HEK293 (cell line): ENCODE data around the gene MSMO1.

Experiments used
- HIC1 ChIP-seq: fragments of 450-650 bp; formaldehyde crosslinking; IDR thresholded peaks from 2 replicates; pipeline ENCODE4 v1.5.1; 2016; ENCODE audit warnings: missing biosample characterization, missing genetic modification characterization
- IKZF3 ChIP-seq: fragments of 450-650 bp; IDR thresholded peaks from 2 replicates; pipeline ENCODE4 v1.5.0; 2018; ENCODE audit warnings: missing biosample characterization, mild to moderate bottlenecking, missing genetic modification characterization, moderate library complexity
- KLF8 ChIP-seq: fragments of 450-650 bp; formaldehyde crosslinking; IDR thresholded peaks from 2 replicates; pipeline ENCODE4 v1.5.1; 2016; ENCODE audit warnings: missing biosample characterization, missing genetic modification characterization
- PRDM10 ChIP-seq: fragments of 450-650 bp; formaldehyde crosslinking; IDR thresholded peaks from 2 replicates; pipeline ENCODE4 v1.5.1; 2016; ENCODE audit warnings: missing biosample characterization, missing genetic modification characterization
- WT1 ChIP-seq: fragments of 450-650 bp; formaldehyde crosslinking; IDR thresholded peaks from 2 replicates; pipeline ENCODE4 v1.5.1; 2016; ENCODE audit warnings: missing biosample characterization, missing genetic modification characterization
- ZBTB11 ChIP-seq: fragments of 450-650 bp; formaldehyde crosslinking; conservative IDR thresholded peaks from 2 replicates; pipeline ENCODE4 v1.5.1; 2016; ENCODE audit warnings: low read depth, missing biosample characterization, missing genetic modification characterization
- ZNF121 ChIP-seq: fragments of 450-650 bp; formaldehyde crosslinking; IDR thresholded peaks from 2 replicates; pipeline ENCODE4 v1.5.1; 2016; ENCODE audit warnings: missing biosample characterization, missing genetic modification characterization
- ZNF175 ChIP-seq: fragments of 450-650 bp; formaldehyde crosslinking; IDR thresholded peaks from 2 replicates; pipeline ENCODE4 v1.5.1; 2016; ENCODE audit warnings: missing biosample characterization, missing genetic modification characterization
- ZNF2 ChIP-seq: fragments of 450-650 bp; formaldehyde crosslinking; IDR thresholded peaks from 2 replicates; pipeline ENCODE4 v1.5.1; 2016; ENCODE audit warnings: missing biosample characterization, missing genetic modification characterization
- ZNF214 ChIP-seq: fragments of 450-650 bp; formaldehyde crosslinking; IDR thresholded peaks from 2 replicates; pipeline ENCODE4 v1.5.1; 2017; ENCODE audit warnings: missing biosample characterization, mild to moderate bottlenecking, missing genetic modification characterization, borderline replicate concordance
- ZNF239 ChIP-seq: fragments of 450-650 bp; formaldehyde crosslinking; IDR thresholded peaks from 2 replicates; pipeline ENCODE4 v1.5.1; 2016; ENCODE audit warnings: missing biosample characterization, missing genetic modification characterization
- ZNF24 ChIP-seq: fragments of 450-650 bp; formaldehyde crosslinking; IDR thresholded peaks from 2 replicates; pipeline ENCODE4 v1.5.1; 2016; ENCODE audit warnings: missing biosample characterization, missing genetic modification characterization
- ZNF248 ChIP-seq: fragments of 450-650 bp; formaldehyde crosslinking; IDR thresholded peaks from 2 replicates; pipeline ENCODE4 v1.5.1; 2017; ENCODE audit warnings: missing biosample characterization, missing genetic modification characterization
- ZNF26 ChIP-seq: fragments of 450-650 bp; formaldehyde crosslinking; IDR thresholded peaks from 2 replicates; pipeline ENCODE4 v1.5.1; 2016; ENCODE audit warnings: missing biosample characterization, missing genetic modification characterization
- ZNF292 ChIP-seq: fragments of 450-650 bp; formaldehyde crosslinking; IDR thresholded peaks from 2 replicates; pipeline ENCODE4 v1.5.1; 2016; ENCODE audit warnings: low read depth, missing biosample characterization, missing genetic modification characterization, borderline replicate concordance
- ZNF324 ChIP-seq: fragments of 450-650 bp; formaldehyde crosslinking; IDR thresholded peaks from 2 replicates; pipeline ENCODE4 v1.5.1; 2016; ENCODE audit warnings: missing biosample characterization, missing genetic modification characterization
- ZNF37A ChIP-seq: fragments of 450-650 bp; IDR thresholded peaks from 2 replicates; pipeline ENCODE4 v1.5.1; 2018; ENCODE audit warnings: missing biosample characterization, missing genetic modification characterization
- ZNF391 ChIP-seq: fragments of 450-650 bp; formaldehyde crosslinking; IDR thresholded peaks from 2 replicates; pipeline ENCODE4 v1.5.1; 2016; ENCODE audit warnings: low read depth, missing biosample characterization, missing genetic modification characterization, borderline replicate concordance
- ZNF398 ChIP-seq: fragments of 450-650 bp; formaldehyde crosslinking; IDR thresholded peaks from 2 replicates; pipeline ENCODE4 v1.5.1; 2017; ENCODE audit warnings: missing biosample characterization, missing genetic modification characterization
- ZNF404 ChIP-seq: fragments of 450-650 bp; formaldehyde crosslinking; IDR thresholded peaks from 2 replicates; pipeline ENCODE4 v1.5.1; 2017; ENCODE audit warnings: missing biosample characterization, missing genetic modification characterization
- ZNF433 ChIP-seq: fragments of 450-650 bp; formaldehyde crosslinking; IDR thresholded peaks from 2 replicates; pipeline ENCODE4 v1.5.1; 2016; ENCODE audit warnings: missing biosample characterization, missing genetic modification characterization, low read depth
- ZNF501 ChIP-seq: fragments of 450-650 bp; formaldehyde crosslinking; IDR thresholded peaks from 2 replicates; pipeline ENCODE4 v1.5.1; 2016; ENCODE audit warnings: missing biosample characterization, missing genetic modification characterization
- ZNF561 ChIP-seq: fragments of 450-650 bp; IDR thresholded peaks from 2 replicates; pipeline ENCODE4 v1.5.1; 2018; ENCODE audit warnings: missing biosample characterization, missing genetic modification characterization, borderline replicate concordance
- ZNF596 ChIP-seq: fragments of 450-650 bp; IDR thresholded peaks from 2 replicates; pipeline ENCODE4 v1.5.0; 2018; ENCODE audit warnings: missing biosample characterization, mild to moderate bottlenecking, missing genetic modification characterization, moderate library complexity
- ZNF792 ChIP-seq: fragments of 450-650 bp; formaldehyde crosslinking; IDR thresholded peaks from 2 replicates; pipeline ENCODE4 v1.5.1; 2016; ENCODE audit warnings: missing biosample characterization, missing genetic modification characterization
- ZSCAN16 ChIP-seq: fragments of 450-650 bp; formaldehyde crosslinking; IDR thresholded peaks from 2 replicates; pipeline ENCODE4 v1.5.1; 2016; ENCODE audit warnings: missing biosample characterization, missing genetic modification characterization

Gene MSMO1

GRCh38 chr4:165378745-165379677 is 51.5 kb downstream of the MSMO1 start, which contains the start of gene CPE (continued):
- TF ChIP-seq ZBTB11 (tag by site-specific recombination) (0 out of 2 replicates have a peak, but pooled peaks have one; percentile 24), ZNF214 (no peak), ZNF24 (tag by site-specific recombination) (no peak), ZNF121 (tag by site-specific recombination) (no peak), ZNF398 (tag by site-specific recombination) (no peak), KLF8 (tag by site-specific recombination) (no peak; the same call in 1 of the 2 replicates), ZNF792 (no peak), ZNF501 (tag by site-specific recombination) (peak; percentile 77; the same call in 1 of the 2 replicates), WT1 (no peak), IKZF3 (tag by site-specific recombination) (no peak), ZNF248 (tag by site-specific recombination) (no peak), HIC1 (tag by site-specific recombination) (peak; percentile 60; the same call in 1 of the 2 replicates), ZNF37A (tag by site-specific recombination) (no peak), ZNF239 (tag by site-specific recombination) (no peak), ZNF561 (no peak; the same call in 1 of the 2 replicates), ZNF433 (tag by site-specific recombination) (no peak), ZSCAN16 (no peak; the same call in 1 of the 2 replicates), PRDM10 (peak; percentile 99), ZNF404 (tag by site-specific recombination) (no peak), ZNF26 (tag by site-specific recombination) (no peak), ZNF292 (tag by site-specific recombination) (no peak), ZNF2 (0 out of 2 replicates have a peak, but pooled peaks have one; percentile 34), ZNF391 (no peak), ZNF324 (tag by site-specific recombination) (0 out of 2 replicates have a peak, but pooled peaks have one; percentile 33), ZNF596 (tag by site-specific recombination) (no peak), ZNF175 (tag by site-specific recombination) (no peak)
